ENCODE results near the gene RUFY4. TPM values are rescaled to one million over a fixed set of nuclear protein-coding genes. Genes with fewer than 3 reads are reported as not detected.

Gene RUFY4
- total RNA-seq, 1 experiment from 2014 or later = 1.3 TPM

DNA sequence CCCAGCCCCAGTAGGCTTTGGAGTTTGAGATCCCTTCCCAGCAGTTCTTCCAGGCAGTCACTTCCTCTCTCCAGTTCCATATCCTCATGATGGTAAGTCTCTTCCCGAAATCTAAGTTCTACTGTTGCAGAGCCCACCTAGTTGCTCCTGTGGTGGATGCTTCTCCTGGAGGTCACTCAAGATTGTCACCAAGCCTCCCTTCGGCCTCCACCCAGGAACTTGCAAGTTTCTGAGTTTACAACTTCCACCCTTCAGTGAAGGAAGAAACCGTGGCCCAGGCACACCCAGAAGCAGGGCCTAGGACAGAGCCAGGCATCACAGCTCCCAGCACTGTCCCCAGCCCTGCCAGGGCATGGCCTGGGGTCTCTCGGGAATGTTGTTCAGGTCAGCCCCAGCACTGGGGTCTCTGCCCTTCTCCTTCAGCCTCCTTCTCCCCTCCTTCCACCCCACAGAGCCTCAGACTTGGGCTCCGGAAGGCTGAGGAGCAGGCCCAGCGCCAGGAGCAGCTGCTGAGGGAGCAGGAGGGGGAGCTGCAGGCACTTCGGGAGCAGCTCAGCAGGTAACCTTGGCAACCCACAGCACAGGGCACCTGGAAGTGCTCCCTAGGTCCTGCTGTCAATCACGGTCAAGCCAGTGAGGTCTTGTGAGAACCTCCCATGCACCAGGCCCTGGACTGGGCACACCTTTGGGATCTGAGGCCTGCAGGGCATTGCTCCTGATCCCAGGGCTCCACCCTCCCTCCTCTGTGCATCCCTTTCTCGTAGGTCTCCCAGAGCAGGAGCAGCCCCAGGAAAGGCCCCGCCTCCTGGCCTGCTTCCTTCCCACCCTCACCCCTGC lies 7.1 kb downstream of the RUFY4 start:
- no TSS peak for BruUV-seq (replicated peaks)
- no peaks in the 10 kb centered on the region for H3K4me1 ChIP-seq (ENCODE audit: insufficient read depth, low read length, poor library complexity, severe bottlenecking)
- no peak for TF ChIP-seq EZH2 (IDR thresholded peaks at IDR 0.05; ENCODE audit: borderline replicate concordance, low read depth, low read length, poor library complexity, severe bottlenecking)
- TF ChIP-seq, protein P1, sequence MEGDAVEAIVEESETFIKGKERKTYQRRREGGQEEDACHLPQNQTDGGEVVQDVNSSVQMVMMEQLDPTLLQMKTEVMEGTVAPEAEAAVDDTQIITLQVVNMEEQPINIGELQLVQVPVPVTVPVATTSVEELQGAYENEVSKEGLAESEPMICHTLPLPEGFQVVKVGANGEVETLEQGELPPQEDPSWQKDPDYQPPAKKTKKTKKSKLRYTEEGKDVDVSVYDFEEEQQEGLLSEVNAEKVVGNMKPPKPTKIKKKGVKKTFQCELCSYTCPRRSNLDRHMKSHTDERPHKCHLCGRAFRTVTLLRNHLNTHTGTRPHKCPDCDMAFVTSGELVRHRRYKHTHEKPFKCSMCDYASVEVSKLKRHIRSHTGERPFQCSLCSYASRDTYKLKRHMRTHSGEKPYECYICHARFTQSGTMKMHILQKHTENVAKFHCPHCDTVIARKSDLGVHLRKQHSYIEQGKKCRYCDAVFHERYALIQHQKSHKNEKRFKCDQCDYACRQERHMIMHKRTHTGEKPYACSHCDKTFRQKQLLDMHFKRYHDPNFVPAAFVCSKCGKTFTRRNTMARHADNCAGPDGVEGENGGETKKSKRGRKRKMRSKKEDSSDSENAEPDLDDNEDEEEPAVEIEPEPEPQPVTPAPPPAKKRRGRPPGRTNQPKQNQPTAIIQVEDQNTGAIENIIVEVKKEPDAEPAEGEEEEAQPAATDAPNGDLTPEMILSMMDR (conservative IDR thresholded peaks at IDR 0.05; ENCODE audit: low read depth, low read length) = no peak
- no peak overlapping the region for H3K27ac ChIP-seq (ENCODE audit: low read depth, low read length, poor library complexity, severe bottlenecking)
- no peaks in the 10 kb centered on the region for H3K27me3 ChIP-seq (replicated peaks; ENCODE audit: insufficient read depth, low read depth, low read length, poor library complexity)
- no peak overlapping the region for H3K4me3 ChIP-seq (ENCODE audit: low read depth, low read length, poor library complexity, severe bottlenecking)
- ChIA-PET CTCF (no interaction called here), POLR2A (ENCODE audit: low non-redundant PET) (no interaction called here)
- no peaks in the 10 kb centered on the region for H3K36me3 ChIP-seq (ENCODE audit: insufficient read depth, low read length, poor library complexity, severe bottlenecking)
- intact Hi-C loops (cut with micrococcal nuclease; ENCODE audit: unreplicated experiment) = no loop called here
- DNase-seq (ENCODE audit: low spot score) = no peak
- H3K9me3 ChIP-seq (ENCODE audit: low read depth, low read length, poor library complexity, severe bottlenecking) = no peaks in the 10 kb centered on the region

DNA sequence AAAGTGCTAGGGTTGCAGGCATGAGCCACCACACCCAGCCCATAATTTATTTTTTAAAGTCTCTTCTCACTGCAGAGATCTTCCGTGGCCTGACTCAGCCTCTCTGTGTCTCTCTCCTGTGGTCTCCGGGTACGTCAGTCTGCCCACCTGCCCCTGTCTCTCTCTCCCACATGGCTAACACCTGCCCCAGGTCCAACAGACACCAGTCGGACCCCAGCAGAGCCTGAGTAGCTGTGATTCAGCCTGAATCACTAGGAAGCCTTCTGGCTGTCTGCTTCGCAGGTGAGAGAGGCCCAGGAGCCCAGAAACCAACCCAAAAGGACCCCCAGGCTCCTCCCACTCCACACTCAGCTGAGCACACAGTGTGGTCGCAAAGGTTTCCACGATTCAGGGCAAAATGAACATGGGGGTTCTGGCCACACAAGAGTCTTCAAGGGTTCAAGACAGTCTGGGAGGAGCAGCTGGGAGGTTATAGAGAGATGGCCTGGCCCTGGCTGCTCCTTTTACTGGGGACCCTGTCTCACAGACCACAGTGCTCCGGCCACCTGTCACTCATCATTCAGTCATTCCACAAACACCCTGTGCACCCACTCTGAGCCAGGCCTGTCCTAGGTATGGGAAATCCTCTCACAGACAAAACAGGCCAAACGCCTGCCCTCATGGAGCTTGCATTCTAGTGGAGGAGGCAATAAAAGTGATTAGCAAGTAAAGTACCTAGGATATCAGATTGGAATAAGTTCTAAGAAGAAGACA lies 8.6 kb downstream of the RUFY4 start:
- BruUV-seq (replicated peaks) = no TSS peak
- Histone ChIP-seq H3K27ac (ENCODE audit: low read depth, low read length, poor library complexity, severe bottlenecking) (no peak overlapping the region), H3K9me3 (ENCODE audit: low read depth, low read length, poor library complexity, severe bottlenecking) (no peaks in the 10 kb centered on the region), H3K36me3 (ENCODE audit: insufficient read depth, low read length, poor library complexity, severe bottlenecking) (no peaks in the 10 kb centered on the region), H3K27me3 (replicated peaks; ENCODE audit: insufficient read depth, low read depth, low read length, poor library complexity) (no peaks in the 10 kb centered on the region), H3K4me1 (ENCODE audit: insufficient read depth, low read length, poor library complexity, severe bottlenecking) (no peaks in the 10 kb centered on the region), H3K4me3 (ENCODE audit: low read depth, low read length, poor library complexity, severe bottlenecking) (no peak overlapping the region)
- TF ChIP-seq EZH2 (IDR thresholded peaks at IDR 0.05; ENCODE audit: borderline replicate concordance, low read depth, low read length, poor library complexity, severe bottlenecking) = no peak
- TF ChIP-seq, protein P1 (conservative IDR thresholded peaks at IDR 0.05; ENCODE audit: low read depth, low read length) = no peak
- POLR2A ChIA-PET (ENCODE audit: low non-redundant PET) = no interaction called here
- no peak for DNase-seq (ENCODE audit: low spot score)
- CTCF ChIA-PET = no interaction called here
- intact Hi-C loops (cut with micrococcal nuclease; ENCODE audit: unreplicated experiment) = no loop called here

DNA sequence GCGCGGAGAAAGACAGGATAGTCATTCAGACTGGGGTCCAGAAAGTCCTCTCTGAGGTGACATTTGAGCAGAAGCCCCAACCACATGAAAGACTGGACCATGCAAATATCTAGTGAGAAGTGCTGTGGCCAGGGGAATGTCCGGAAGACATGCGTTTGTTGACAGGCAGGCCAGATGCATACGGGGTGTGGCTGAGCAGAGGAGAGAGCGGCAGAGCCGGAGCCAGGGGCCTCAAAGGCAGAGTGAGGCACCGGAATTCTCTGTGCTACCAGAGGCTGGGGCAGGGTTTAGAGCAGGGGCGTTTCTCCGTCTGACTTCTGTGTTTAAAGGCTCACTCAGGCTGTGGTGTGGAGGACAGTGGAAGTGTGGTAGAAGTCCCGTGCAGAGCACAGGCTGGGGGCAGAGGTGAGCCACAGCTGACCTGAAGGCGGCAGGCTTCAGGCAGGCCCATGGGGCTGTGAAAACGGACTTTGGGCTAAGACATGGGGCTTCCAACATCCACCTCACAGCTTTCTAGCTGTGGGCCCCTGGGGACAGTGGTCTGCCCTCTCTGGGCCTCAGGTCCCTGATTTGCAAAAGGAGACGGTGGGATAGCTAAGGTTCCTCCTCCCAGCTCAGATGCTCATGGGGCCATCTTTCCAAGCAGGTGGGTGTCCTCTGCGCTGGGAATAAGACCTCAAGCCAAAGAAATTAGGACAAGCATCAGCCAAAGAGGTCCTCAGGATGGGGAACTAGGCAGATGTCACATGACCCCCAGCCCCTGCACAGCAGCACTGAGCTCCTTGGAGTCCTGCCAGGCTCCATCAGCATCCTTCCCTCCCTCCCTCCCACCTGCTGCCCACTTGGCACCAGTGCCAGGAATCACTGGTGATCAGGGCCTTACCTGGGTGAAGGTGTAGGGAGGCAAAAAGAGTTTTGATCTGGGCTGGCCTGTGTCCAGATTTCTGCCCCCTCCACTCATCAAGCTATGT lies 11.2 kb downstream of the RUFY4 start:
- H3K27ac ChIP-seq (ENCODE audit: low read depth, low read length, poor library complexity, severe bottlenecking) = no peak overlapping the region
- no peaks in the 10 kb centered on the region for H3K4me1 ChIP-seq (ENCODE audit: insufficient read depth, low read length, poor library complexity, severe bottlenecking)
- CTCF ChIA-PET = no interaction called here
- H3K4me3 ChIP-seq (ENCODE audit: low read depth, low read length, poor library complexity, severe bottlenecking) = no peak overlapping the region
- POLR2A ChIA-PET (ENCODE audit: low non-redundant PET) = no interaction called here
- no peaks in the 10 kb centered on the region for H3K27me3 ChIP-seq (replicated peaks; ENCODE audit: insufficient read depth, low read depth, low read length, poor library complexity)
- intact Hi-C loops (cut with micrococcal nuclease; ENCODE audit: unreplicated experiment) = no loop called here
- no peaks in the 10 kb centered on the region for H3K9me3 ChIP-seq (ENCODE audit: low read depth, low read length, poor library complexity, severe bottlenecking)
- H3K36me3 ChIP-seq (ENCODE audit: insufficient read depth, low read length, poor library complexity, severe bottlenecking) = no peaks in the 10 kb centered on the region
- TF ChIP-seq EZH2 (IDR thresholded peaks at IDR 0.05; ENCODE audit: borderline replicate concordance, low read depth, low read length, poor library complexity, severe bottlenecking) = no peak
- TF ChIP-seq, protein P1 (conservative IDR thresholded peaks at IDR 0.05; ENCODE audit: low read depth, low read length) = no peak
- no TSS peak for BruUV-seq (replicated peaks)
- no peak for DNase-seq (ENCODE audit: low spot score)
